Measurements from ENCODE around the gene BAIAP2L1. TPM values are rescaled to one million over a fixed set of nuclear protein-coding genes. Genes with fewer than 3 reads are reported as not detected.
"Not testable (repeated sequence)": the region's sequence is repeated elsewhere in the genome, so short reads cannot be mapped to it uniquely, and the experiment has no call there.

Gene BAIAP2L1
- total RNA-seq, 1 experiment from 2014 or later, result 21.4 TPM

- in situ Hi-C loops (cut with HindIII; ENCODE audit: low pct_unique_long_range_greater_than_20kb, low sequenced_read_pairs), result no loop called here
- DNase-seq (ENCODE audit: low read depth), result no peak
Measured at GRCh38 chr7:98335411-98335977, 65.4 kb downstream of the BAIAP2L1 start.

- in situ Hi-C loops (cut with HindIII; ENCODE audit: low pct_unique_long_range_greater_than_20kb, low sequenced_read_pairs), result no loop called here
- DNase-seq (ENCODE audit: low read depth), result no peak
Measured at GRCh38 chr7:98334081-98334480, 66.8 kb downstream of the BAIAP2L1 start.

GRCh38 chr7:98330926-98331529 is 69.9 kb downstream of the BAIAP2L1 start:
- in situ Hi-C loops (cut with HindIII; ENCODE audit: low pct_unique_long_range_greater_than_20kb, low sequenced_read_pairs), result no loop called here
- no peak for DNase-seq (ENCODE audit: low read depth)

- no peak for DNase-seq (ENCODE audit: low read depth)
- in situ Hi-C loops (cut with HindIII; ENCODE audit: low pct_unique_long_range_greater_than_20kb, low sequenced_read_pairs), result no loop called here
Measured at GRCh38 chr7:98329791-98330373, 71.0 kb downstream of the BAIAP2L1 start.

- in situ Hi-C loops (cut with HindIII; ENCODE audit: low pct_unique_long_range_greater_than_20kb, low sequenced_read_pairs), result no loop called here
- DNase-seq (ENCODE audit: low read depth), result no peak
Measured at GRCh38 chr7:98329100-98329790, 71.6 kb downstream of the BAIAP2L1 start.

GRCh38 chr7:98324782-98325181 is 76.1 kb downstream of the BAIAP2L1 start:
- in situ Hi-C loops (cut with HindIII; ENCODE audit: low pct_unique_long_range_greater_than_20kb, low sequenced_read_pairs), result no loop called here
- no peak for DNase-seq (ENCODE audit: low read depth)

DNA sequence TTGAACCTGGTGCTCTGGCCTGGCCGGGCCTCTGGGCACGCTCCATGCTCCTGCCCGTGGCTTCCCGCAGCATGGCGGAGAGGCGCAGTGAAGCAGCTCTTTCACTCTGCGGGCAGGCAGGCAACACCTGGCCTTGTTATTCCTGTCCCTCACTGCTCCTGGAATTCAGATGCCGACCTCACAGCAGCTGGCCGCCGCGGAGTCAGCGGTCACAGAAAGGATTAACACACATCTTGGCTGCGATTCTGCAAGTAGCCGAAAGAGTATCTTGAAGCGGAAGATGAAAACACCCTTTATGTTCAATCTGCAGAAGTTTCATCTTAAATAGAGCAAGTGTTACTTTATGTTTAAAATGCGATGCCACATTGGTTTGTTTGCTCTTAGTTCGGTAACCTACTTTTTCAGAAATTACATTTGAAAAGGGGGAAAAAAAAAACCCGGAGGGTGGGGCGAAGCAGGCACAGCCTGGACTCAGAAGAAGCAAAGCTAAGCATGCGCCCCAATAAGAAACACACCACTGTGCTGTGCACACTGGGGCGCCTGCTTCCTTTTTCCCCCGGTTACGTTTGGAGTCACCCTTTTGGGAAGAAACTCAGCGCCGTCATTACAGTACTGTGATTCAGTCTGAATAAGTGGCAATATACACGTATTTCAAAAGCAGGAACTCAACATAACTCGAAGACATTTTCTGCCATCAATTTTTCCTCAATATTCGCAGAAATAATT is 77.1 kb downstream of the BAIAP2L1 start:
- in situ Hi-C loops (cut with HindIII; ENCODE audit: low pct_unique_long_range_greater_than_20kb, low sequenced_read_pairs), result no loop called here
- no peak for DNase-seq (ENCODE audit: low read depth)

- in situ Hi-C loops (cut with HindIII; ENCODE audit: low pct_unique_long_range_greater_than_20kb, low sequenced_read_pairs), result no loop called here
- no peak for DNase-seq (ENCODE audit: low read depth)
Measured at GRCh38 chr7:98322331-98323270, 78.3 kb downstream of the BAIAP2L1 start.

- DNase-seq (ENCODE audit: low read depth), result no peak
- in situ Hi-C loops (cut with HindIII; ENCODE audit: low pct_unique_long_range_greater_than_20kb, low sequenced_read_pairs), result no loop called here
Measured at GRCh38 chr7:98321301-98321700, 79.6 kb downstream of the BAIAP2L1 start.

DNA sequence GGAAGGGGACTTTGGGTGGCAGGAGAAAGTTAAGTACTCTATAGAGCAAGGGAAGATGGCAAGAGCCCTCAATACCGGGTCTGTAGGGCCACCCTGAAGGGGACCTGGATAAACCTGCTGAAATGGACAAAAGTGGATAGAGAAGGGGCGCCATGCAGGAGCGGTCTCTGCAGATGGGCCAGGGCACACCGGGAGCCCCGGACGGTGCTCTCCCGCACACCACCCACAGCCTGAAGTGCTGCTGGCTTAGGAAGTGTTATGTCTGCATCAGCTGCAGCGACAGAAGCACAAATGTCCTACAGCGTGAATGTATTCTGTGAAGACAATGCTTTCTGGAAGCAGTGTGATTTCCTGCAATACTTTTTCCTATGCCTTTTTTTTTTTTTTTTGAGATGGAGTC is 81.7 kb downstream of the BAIAP2L1 start:
- DNase-seq (ENCODE audit: low read depth), result no peak
- in situ Hi-C loops (cut with HindIII; ENCODE audit: low pct_unique_long_range_greater_than_20kb, low sequenced_read_pairs), result no loop called here

DNA sequence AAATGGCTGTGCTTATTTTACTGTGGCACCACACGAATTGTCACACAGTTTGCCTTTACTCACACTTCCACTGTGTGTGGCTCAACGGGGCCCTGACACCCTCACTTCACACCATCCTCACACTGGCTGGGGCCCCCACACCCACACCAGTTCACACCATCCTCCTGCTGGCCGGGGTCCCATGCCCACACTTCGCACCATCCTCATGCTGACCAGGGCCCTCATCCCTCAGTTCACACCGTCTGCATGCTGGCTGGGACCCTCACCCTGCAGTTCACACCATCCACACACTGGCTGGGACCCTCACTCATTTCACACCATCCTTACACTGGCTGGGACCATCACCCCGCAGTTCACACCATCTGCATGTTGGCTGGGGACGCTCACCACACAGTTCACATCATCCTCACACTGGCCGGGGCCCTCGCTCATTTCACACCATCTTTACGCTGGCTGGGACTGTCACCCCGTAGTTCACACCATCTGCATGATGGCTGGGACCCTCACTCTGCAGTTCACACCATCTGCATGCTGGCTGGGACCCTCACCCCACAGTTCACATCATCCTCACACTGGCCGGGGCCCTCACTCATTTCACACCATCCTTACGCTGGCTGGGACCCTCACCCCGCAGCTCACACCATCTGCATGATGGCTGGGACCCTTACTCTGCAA is 83.4 kb downstream of the BAIAP2L1 start:
- in situ Hi-C loops (cut with HindIII; ENCODE audit: low pct_unique_long_range_greater_than_20kb, low sequenced_read_pairs), result no loop called here
- no peak for DNase-seq (ENCODE audit: low read depth)

DNA sequence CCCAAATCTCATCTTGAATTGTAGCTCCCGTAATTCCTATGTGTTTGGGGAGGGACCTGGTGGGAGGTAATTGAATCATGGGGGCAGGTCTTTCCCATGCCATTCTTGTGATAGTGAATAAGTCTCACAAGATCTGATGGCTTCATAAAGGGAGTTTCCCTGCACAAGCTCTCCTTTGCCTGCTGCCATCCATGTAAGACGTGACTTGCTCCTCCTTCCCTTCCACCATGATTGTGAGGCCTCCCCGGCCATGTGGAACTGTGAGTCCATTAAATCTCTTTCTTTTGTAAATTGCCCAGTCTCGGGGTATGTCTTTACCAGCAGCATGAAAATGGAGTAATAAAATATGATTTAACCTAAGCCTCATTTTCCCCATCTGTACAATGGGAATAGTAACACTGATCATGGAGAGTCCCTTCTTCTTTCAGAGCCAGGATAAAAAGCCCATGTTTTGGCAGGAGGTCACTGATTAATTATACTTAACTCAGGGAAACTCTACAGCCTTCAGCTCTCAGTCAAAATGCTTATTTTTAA is 84.8 kb downstream of the BAIAP2L1 start:
- DNase-seq (ENCODE audit: low read depth); in situ Hi-C loops (cut with HindIII; ENCODE audit: low pct_unique_long_range_greater_than_20kb, low sequenced_read_pairs): not testable (repeated sequence)

- in situ Hi-C loops (cut with HindIII; ENCODE audit: low pct_unique_long_range_greater_than_20kb, low sequenced_read_pairs), result no loop called here
- no peak for DNase-seq (ENCODE audit: low read depth)
Measured at GRCh38 chr7:98315318-98315993, 85.4 kb downstream of the BAIAP2L1 start.

DNA sequence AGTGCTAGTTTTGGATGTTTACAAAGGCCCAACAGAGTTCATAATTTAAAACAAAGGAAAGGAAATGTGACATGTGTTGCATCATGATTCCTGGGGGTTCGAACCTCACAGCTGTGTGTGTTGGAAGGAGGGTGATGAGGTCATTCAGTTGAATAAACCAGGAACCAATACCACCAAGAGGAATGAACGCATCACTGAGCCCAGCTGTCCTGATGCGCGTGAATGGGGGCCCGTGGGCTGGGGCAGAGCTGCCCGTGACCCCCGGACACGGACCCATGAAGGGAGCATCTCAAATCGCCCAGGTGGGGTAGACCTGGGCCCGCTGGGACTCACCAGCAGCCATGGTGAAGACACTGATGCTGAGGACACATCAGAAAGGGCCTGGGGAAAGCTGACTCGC is 86.4 kb downstream of the BAIAP2L1 start:
- in situ Hi-C loops (cut with HindIII; ENCODE audit: low pct_unique_long_range_greater_than_20kb, low sequenced_read_pairs), result no loop called here
- DNase-seq (ENCODE audit: low read depth), result no peak

DNA sequence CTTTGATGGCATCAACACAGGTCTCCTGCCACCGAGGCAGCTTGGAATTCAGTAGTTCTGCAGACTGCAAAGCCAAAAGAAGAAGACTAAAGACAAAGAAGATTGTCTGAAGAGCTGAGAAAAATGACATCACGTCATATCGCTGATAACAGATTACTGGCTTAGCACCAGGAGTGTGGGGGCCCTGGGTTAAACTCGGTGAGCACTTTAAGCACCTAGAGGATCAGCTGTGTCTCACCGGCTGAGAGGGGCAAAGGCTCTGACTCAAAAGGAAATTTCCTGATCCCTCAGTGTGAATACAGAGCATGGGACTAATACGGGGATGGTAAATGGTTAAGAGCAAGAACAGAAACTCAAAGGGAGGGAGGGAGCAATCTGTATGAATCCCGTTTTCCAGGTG is 88.7 kb downstream of the BAIAP2L1 start:
- in situ Hi-C loops (cut with HindIII; ENCODE audit: low pct_unique_long_range_greater_than_20kb, low sequenced_read_pairs), result no loop called here
- no peak for DNase-seq (ENCODE audit: low read depth)

GRCh38 chr7:98309566-98309965 is 91.3 kb downstream of the BAIAP2L1 start:
- DNase-seq (ENCODE audit: low read depth), result no peak
- in situ Hi-C loops (cut with HindIII; ENCODE audit: low pct_unique_long_range_greater_than_20kb, low sequenced_read_pairs), result no loop called here

Measured in Caki2 (cell line).